Adrenal gland (tissue), 12 donors: Measurements from ENCODE around the gene DCP1A. TPM values are rescaled to one million over a fixed set of nuclear protein-coding genes. Genes with fewer than 3 reads are reported as not detected.

ENCODE experiments used
- DNase-seq, 7 donors: peaks; one replicate each; pipeline ENCODE4 v3.0.0-alpha.2; 2019 to 2020
- H3K27ac ChIP-seq, 5 donors: fragments of 200-600 bp; sonication (generic) in 4 of 5; 1 replicate in 3 of 5; 2 replicates in 2 of 5; pipeline versions ENCODE4 v1.5.1 to v1.8.0; 2016 to 2020; ENCODE audit warnings: mild to moderate bottlenecking in 1 of 5
- H3K27me3 ChIP-seq: fragments of 200-600 bp; 2 replicates; pipeline ENCODE4 v1.8.0; 2021
- H3K36me3 ChIP-seq, 2 donors: fragments of 200-600 bp; replicated peaks in 1 of 2; 1 replicate in 1 of 2; 2 replicates in 1 of 2; pipeline versions ENCODE4 v1.5.1 to v1.8.0; 2018 to 2022
- H3K4me1 ChIP-seq, 2 donors: fragments of 200-600 bp; replicated peaks in 1 of 2; 1 replicate in 1 of 2; 2 replicates in 1 of 2; pipeline versions ENCODE4 v1.5.1 to v1.8.0; 2018 to 2021
- H3K4me3 ChIP-seq, 4 donors: fragments of 200-600 bp; sonication (generic) in 3 of 4; one replicate each; pipeline ENCODE4 v1.5.1; 2016 to 2018
- H3K9me3 ChIP-seq, 3 donors: fragments of 200-600 bp; sonication (generic) in 1 of 3; replicated peaks in 1 of 3; 1 replicate in 2 of 3; 2 replicates in 1 of 3; pipeline versions ENCODE4 v1.5.1 to v1.8.0; 2016 to 2021
- CTCF ChIP-seq, 6 experiments: fragments of 450-650 bp in 4 of 6; fragments of 200-600 bp in 2 of 6; sonication (generic) in 1 of 6; IDR thresholded peaks; 1 replicate in 5 of 6; 2 replicates in 1 of 6; pipeline versions ENCODE4 v1.5.1 to v1.8.0; 2016 to 2021; ENCODE audit warnings: antibody characterized with exemption in 6 of 6, mild to moderate bottlenecking in 2 of 6, moderate library complexity in 1 of 6
- POLR2A ChIP-seq, 2 donors: fragments of 450-650 bp; IDR thresholded peaks; one replicate each; pipeline ENCODE4 v1.6.1; 2017; ENCODE audit warnings: antibody characterized with exemption in 2 of 2, mild to moderate bottlenecking in 2 of 2, moderate library complexity in 1 of 2
- WGBS, 4 donors: extraction: QIAGEN DNeasy Blood & Tissue Kit in 2 of 4; methylation state at CpG; one replicate each; pipeline versions ENCODE4 v1.1.5 to v1.1.7; 2013 to 2017; 5-methylcytosine and 5-hydroxymethylcytosine counted together
- intact Hi-C, 2 donors: fragments of 100-400 bp; cut with DNase I; formaldehyde crosslinking; loops; one replicate each; pipeline versions ENCODE4 v1.14.1 to v1.15.0; 2022 to 2023
- polyA plus RNA-seq, 3 donors: library from polyadenylated mRNA; stranded (reverse); fragments of 200-250 nt in 2 of 3; fragments of 350-450 nt in 1 of 3; fragmentation: Illumina TruSeq in 1 of 3; extraction: RNeasy Lipid Tissue Mini Kit (QIAGEN cat#74804) in 1 of 3; gene quantifications; one replicate each; pipeline ENCODE4 v1.2.3, GENCODE V29; 2013 to 2014
- total RNA-seq, 9 donors: library from RNA; depleted of rRNA in 4 of 9; stranded (reverse); fragments of >200 nt in 4 of 9; fragments of 120-200 nt in 1 of 9; fragmentation: NEBNext Ultra II Directional in 1 of 9; extraction: Animal tissue kit (Norgen Biotek cat#: 25700) in 1 of 9; gene quantifications; one replicate each; pipeline versions ENCODE4 v1.1.0 to v1.2.4, GENCODE V29; 2013 to 2023
- donor health status: healthy with polysubstance abuse.
- donor health status: Bipolar disorder and iron deficiency.
- donor health status: DM: yes; HTN: yes; CAD: no.
- donor health status: DM: no; HTN: no; CAD: no.
- donor health status: DM: no; HTN: no; CAD: no.
- donor health status: DM: yes; HTN: yes; CAD: no.

DCP1A gene
- total and polyA plus RNA-seq, 12 donors = 9.3 to 31.0 (median 22.1) TPM

DNA sequence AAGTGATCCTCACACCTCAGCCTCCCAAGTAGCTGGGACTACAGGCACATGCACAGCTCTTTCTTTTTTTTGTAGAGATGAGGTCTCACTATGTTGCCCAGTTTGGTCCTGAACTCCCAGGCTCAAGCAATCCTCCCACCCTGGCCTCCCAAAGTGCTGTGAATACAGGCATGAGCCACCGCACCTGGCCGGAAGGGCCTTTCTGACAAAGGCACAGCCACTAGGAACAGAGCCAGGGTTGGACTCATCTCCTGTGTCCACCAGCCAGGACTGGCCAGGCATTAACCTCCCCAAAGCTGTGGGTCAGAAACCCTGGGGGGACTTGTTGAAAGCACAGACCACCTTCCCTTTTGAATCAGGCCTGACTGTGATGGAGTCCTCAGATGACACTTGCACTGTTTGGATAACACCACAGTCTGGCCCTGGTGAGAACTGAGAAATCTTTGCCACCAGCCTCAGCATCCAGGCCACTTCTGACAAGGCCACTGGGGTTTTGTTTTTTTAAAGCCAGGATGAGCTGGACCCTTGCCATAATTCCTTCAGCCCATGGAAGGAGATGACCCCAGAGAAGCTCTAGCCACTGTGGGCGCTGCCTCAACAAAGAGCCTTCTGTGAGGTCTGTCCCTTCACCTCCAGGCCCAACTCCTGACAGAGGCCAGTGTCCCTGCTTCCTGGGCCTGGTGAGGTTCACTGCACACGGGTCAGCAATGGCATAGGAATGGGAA, 96.3 kb downstream of the DCP1A start:
- TF ChIP-seq POLR2A (IDR thresholded peaks at IDR 0.05) = no peak
- no peak for TF ChIP-seq CTCF (IDR thresholded peaks at IDR 0.05)
- intact Hi-C loops = no loop called here
- Histone ChIP-seq H3K4me3 (no peak overlapping the region), H3K27me3 (no peaks in the 10 kb centered on the region), H3K4me1 (peaks cover 42 to 59% of the 10 kb centered on the region in 2 donors), H3K9me3 (no peaks in the 10 kb centered on the region), H3K36me3 (no peaks in the 10 kb centered on the region), H3K27ac (peak overlapping the region in 3 of 5 donors; percentile 44 to 47 (median 45))
- DNase-seq = no peak
- WGBS, 4 donors = 63 to 80% (median 75%) methylated on average over 2 to 4 of the region's 4 CpGs

DNA sequence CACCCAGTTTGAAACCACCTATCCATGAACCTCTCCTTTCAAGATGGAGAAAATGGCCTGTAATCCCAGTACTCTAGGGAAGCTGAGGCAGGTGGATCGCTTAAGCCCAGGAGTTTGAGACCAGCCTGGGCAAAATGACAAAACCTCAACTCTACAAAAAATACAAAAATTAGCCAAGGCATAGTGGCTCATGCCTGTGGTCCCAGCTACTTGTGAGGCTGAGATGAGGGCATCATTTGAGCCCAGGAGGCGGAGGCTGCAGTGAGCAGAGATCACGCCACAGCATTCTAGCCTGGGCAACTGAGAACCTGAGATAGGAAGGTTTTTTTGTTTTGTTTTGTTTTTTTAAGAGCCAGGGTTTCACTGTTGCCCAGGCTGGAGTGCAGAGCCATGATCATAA, 96.9 kb downstream of the DCP1A start:
- TF ChIP-seq CTCF (IDR thresholded peaks at IDR 0.05) (no peak), POLR2A (IDR thresholded peaks at IDR 0.05) (no peak)
- no peaks in the 10 kb centered on the region for H3K36me3 ChIP-seq
- no peak overlapping the region for H3K4me3 ChIP-seq
- peak overlapping the region in 2 of 5 donors; percentile 45 to 60 for H3K27ac ChIP-seq
- no peaks in the 10 kb centered on the region for H3K9me3 ChIP-seq
- peaks cover 42 to 59% of the 10 kb centered on the region in 2 donors for H3K4me1 ChIP-seq
- 92 to 100% (median 95%) methylated on average over 3 of the region's 3 CpGs for WGBS, 4 donors
- DNase-seq = no peak
- intact Hi-C loops = no loop called here
- no peaks in the 10 kb centered on the region for H3K27me3 ChIP-seq

DNA sequence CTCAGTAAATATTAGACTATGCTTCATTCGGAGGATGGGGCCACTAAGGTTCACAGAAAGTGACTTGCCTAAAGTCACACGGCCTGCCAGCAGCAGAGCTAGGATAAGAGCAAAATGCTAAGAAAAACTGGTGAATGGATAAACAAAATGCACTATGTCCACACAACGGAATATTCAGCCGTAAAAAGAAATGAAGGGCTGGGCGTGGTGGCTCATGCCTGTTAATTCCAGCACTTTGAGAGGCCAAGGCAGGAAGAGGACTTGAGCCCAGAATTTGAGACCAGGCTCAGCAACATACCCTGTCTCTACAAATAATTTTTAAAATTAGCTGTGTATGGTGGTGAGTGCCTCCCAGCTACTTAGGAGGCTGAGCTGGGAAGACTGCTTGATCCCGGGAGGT, 99.2 kb downstream of the DCP1A start:
- WGBS, 4 donors = 79 to 90% (median 84%) methylated on average over 6 of the region's 6 CpGs
- H3K4me1 ChIP-seq = peaks cover 40 to 57% of the 10 kb centered on the region in 2 donors

DNA sequence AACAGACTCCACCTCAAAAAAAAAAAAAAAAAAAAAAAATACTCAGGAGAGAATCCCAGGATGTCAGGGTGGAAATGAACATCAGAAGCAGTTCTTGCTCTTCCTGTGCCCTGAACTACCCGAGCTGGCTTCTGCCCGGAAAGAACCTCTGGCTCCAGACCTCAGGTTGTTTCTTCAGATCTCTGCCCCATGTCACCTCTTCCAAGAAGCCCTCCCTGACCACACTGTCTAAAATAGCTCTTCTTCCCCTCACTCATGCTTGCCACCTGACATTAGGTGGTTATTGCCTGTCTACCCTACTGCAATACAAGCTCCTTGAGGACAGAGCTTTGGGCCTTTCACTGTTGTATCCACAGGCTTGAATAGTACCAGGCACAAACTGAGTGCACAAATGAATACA, 99.7 kb downstream of the DCP1A start:
- Histone ChIP-seq H3K4me1 (peaks cover 42 to 57% of the 10 kb centered on the region in 2 donors), H3K9me3 (no peaks in the 10 kb centered on the region), H3K36me3 (no peaks in the 10 kb centered on the region), H3K27me3 (no peaks in the 10 kb centered on the region), H3K27ac (no peak overlapping the region), H3K4me3 (no peak overlapping the region)
- intact Hi-C loops = no loop called here
- TF ChIP-seq CTCF (IDR thresholded peaks at IDR 0.05) (no peak), POLR2A (IDR thresholded peaks at IDR 0.05) (no peak)
- no peak for DNase-seq
- 71 to 87% (median 77%) methylated on average over 2 of the region's 2 CpGs for WGBS, 4 donors

More for the DNA sequence above, 99.2 kb downstream of the DCP1A start:
- Histone ChIP-seq H3K36me3 (no peaks in the 10 kb centered on the region), H3K27me3 (no peaks in the 10 kb centered on the region), H3K27ac (no peak overlapping the region), H3K4me3 (no peak overlapping the region), H3K9me3 (no peaks in the 10 kb centered on the region)
- intact Hi-C loops = no loop called here
- no peak for TF ChIP-seq POLR2A (IDR thresholded peaks at IDR 0.05)
- no peak for DNase-seq

DNA sequence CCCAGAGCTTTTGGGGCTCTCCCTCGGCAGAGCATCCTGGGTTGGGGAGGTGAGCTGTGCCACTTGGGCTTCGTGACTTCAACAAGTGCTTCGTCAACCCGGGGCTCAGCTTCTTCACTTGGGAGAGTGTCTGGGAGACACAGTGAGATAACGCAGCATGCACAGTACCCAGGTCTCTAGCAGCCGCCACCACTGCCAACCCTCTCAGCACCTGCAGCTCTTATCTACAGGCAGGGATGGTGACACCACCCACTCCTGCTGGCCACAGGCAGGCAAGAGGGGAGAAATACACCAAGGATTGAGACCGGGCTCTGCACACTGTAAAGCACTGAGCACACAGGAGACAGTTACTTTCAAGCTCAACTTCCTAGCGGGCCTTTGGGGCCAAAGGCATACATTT, 103.1 kb downstream of the DCP1A start:
- no peaks in the 10 kb centered on the region for H3K27me3 ChIP-seq
- 77 to 95% (median 88%) methylated on average over 6 to 8 of the region's 8 CpGs for WGBS, 4 donors
- H3K27ac ChIP-seq = no peak overlapping the region
- H3K9me3 ChIP-seq = no peaks in the 10 kb centered on the region
- H3K36me3 ChIP-seq = peaks cover 0 to 31% of the 10 kb centered on the region in 2 donors
- no peak overlapping the region for H3K4me3 ChIP-seq
- no peak for DNase-seq
- intact Hi-C loops = no loop called here
- peaks cover 41 to 44% of the 10 kb centered on the region in 2 donors for H3K4me1 ChIP-seq
- no peak for TF ChIP-seq CTCF (IDR thresholded peaks at IDR 0.05)
- no peak for TF ChIP-seq POLR2A (IDR thresholded peaks at IDR 0.05)
